ENCODE results near the gene PLEK. TPM values are rescaled to one million over a fixed set of nuclear protein-coding genes. Genes with fewer than 3 reads are reported as not detected.
"Not testable (repeated sequence)": the region's sequence is repeated elsewhere in the genome, so short reads cannot be mapped to it uniquely, and the experiment has no call there.

The PLEK gene
- total and polyA plus RNA-seq, 7 donors: 5.8 to 16.8 (median 12.6) TPM

GRCh38 chr2:68441179-68441993, 76.3 kb downstream of the PLEK start:
- TF ChIP-seq POLR2AphosphoS5 (IDR thresholded peaks at IDR 0.05) (peak in 1 of 4 donors; percentile 18), POLR2A (IDR thresholded peaks at IDR 0.05) (no peak), EP300 (IDR thresholded peaks at IDR 0.05) (no peak), CTCF (IDR thresholded peaks at IDR 0.05) (peak; percentile 81 to 94 (median 89))
- Histone ChIP-seq H3K4me1 (peaks cover 0 to 22% (median 14%) of the 10 kb centered on the region in 4 donors), H3K9me3 (no peaks in the 10 kb centered on the region), H3K27ac (peak overlapping the region in 3 of 4 donors; percentile 12 to 55 (median 40)), H3K4me3 (no peak overlapping the region), H3K36me3 (no peaks in the 10 kb centered on the region), H3K27me3 (no peaks in the 10 kb centered on the region)
- intact Hi-C loops (cut with DNase I): loop anchor here (1.0 to 10.0 kb wide), 3 partner anchors 79 to 319 kb away; partner anchors contain the start of gene PPP3R1
- WGBS, 2 donors: 32 to 41% methylated on average over 6 of the region's 6 CpGs
- DNase-seq: peak; percentile 93

- TF ChIP-seq EP300 (IDR thresholded peaks at IDR 0.05) (no peak), POLR2AphosphoS5 (IDR thresholded peaks at IDR 0.05) (no peak), POLR2A (IDR thresholded peaks at IDR 0.05) (no peak), CTCF (IDR thresholded peaks at IDR 0.05) (no peak)
- DNase-seq: no peak
- WGBS, 2 donors: 89 to 90% methylated on average over 2 of the region's 2 CpGs
- Histone ChIP-seq H3K27ac (no peak overlapping the region), H3K36me3 (no peaks in the 10 kb centered on the region), H3K4me1 (peaks cover 0 to 17% (median 12%) of the 10 kb centered on the region in 4 donors), H3K4me3 (no peak overlapping the region), H3K9me3 (no peaks in the 10 kb centered on the region), H3K27me3 (no peaks in the 10 kb centered on the region)
- intact Hi-C loops (cut with DNase I): loop anchor here (1.0 to 10.0 kb wide), 3 partner anchors 80 to 320 kb away; partner anchors contain the start of gene PPP3R1
Observed at GRCh38 chr2:68441994-68442322, 76.9 kb downstream of the PLEK start.

- intact Hi-C loops (cut with DNase I): loop anchor here (10.0 kb wide), 1 partner anchor 192 kb away; the partner anchor contains the start of gene PPP3R1
- WGBS, 2 donors: 78 to 84% methylated on average over 2 to 3 of the region's 3 CpGs
Observed at GRCh38 chr2:68446425-68446824, 81.3 kb downstream of the PLEK start.

More at GRCh38 chr2:68446425-68446824, 81.3 kb downstream of the PLEK start:
- not testable (repeated sequence) for H3K4me1 ChIP-seq, H3K4me3 ChIP-seq, H3K27me3 ChIP-seq, DNase-seq, H3K36me3 ChIP-seq, H3K9me3 ChIP-seq, H3K27ac ChIP-seq

Other genes starting within 250 kb of the PLEK start
- 10 to 100 TPM in 3 of 4 donors, 1 to 10 TPM in 1; 9.1 to 20.7 (median 17.2) TPM for gene PNO1, start 207.4 kb upstream of the PLEK start, total RNA-seq
- 10 to 100 TPM in 1 of 3 donors, 1 to 10 TPM in 2; 6.0 to 10.5 (median 7.9) TPM for gene PNO1, start 207.4 kb upstream of the PLEK start, polyA plus RNA-seq
- gene PPP3R1, start 112.8 kb upstream of the PLEK start, total RNA-seq: 10 to 100 TPM; 28.4 to 38.5 (median 36.6) TPM
- gene PPP3R1, start 112.8 kb upstream of the PLEK start, polyA plus RNA-seq: 10 to 100 TPM; 17.4 to 28.8 (median 27.5) TPM
- gene CNRIP1, start 45.3 kb upstream of the PLEK start, total RNA-seq: 10 to 100 TPM; 22.5 to 38.2 (median 32.6) TPM
- 10 to 100 TPM in 2 of 3 donors, 1 to 10 TPM in 1; 6.2 to 16.2 (median 10.0) TPM for gene CNRIP1, start 45.3 kb upstream of the PLEK start, polyA plus RNA-seq
- gene FBXO48, start 102.0 kb downstream of the PLEK start, total RNA-seq: 1 to 10 TPM in 1 of 4 donors, under 1 TPM in 3; 0.55 to 1.1 (median 0.83) TPM
- 1 to 10 TPM in 1 of 3 donors, under 1 TPM in 2; 0.60 to 1.2 (median 0.70) TPM for gene FBXO48, start 102.0 kb downstream of the PLEK start, polyA plus RNA-seq
- gene APLF, start 102.3 kb downstream of the PLEK start, total RNA-seq: 10 to 100 TPM; 11.0 to 21.7 (median 14.5) TPM
- gene APLF, start 102.3 kb downstream of the PLEK start, polyA plus RNA-seq: under 1 TPM; 0.23 to 0.69 (median 0.60) TPM

Data from sigmoid colon (tissue), 7 donors.